CD8-positive, alpha-beta memory T cell (primary cell): ENCODE measurements around the gene LYST. TPM values are rescaled to one million over a fixed set of nuclear protein-coding genes. Genes with fewer than 3 reads are reported as not detected.
"Not testable (repeated sequence)": the region's sequence is repeated elsewhere in the genome, so short reads cannot be mapped to it uniquely, and the experiment has no call there.

ENCODE experiments used
- CTCF ChIA-PET: fragments of 350-600 bp; sonication (Branson Sonifier 250); formaldehyde crosslinking; loops from one replicate; lab custom pipeline; 2021; ENCODE audit warnings: antibody characterized with exemption; lab: Charles Lee
- POLR2A ChIA-PET: fragments of 350-600 bp; sonication (Branson Sonifier 250); formaldehyde crosslinking; loops from one replicate; lab custom pipeline; 2021; ENCODE audit warnings: antibody characterized with exemption; lab: Charles Lee
- DNase-seq, 5 donors: peaks; one replicate each; pipeline versions ENCODE4 v3.0.0 to v3.0.0-alpha.2; 2020 to 2022; ENCODE audit warnings: mixed read lengths in 1 of 5
- H3K27ac ChIP-seq: one replicate; pipeline ENCODE4 v1.7.0; 2013; ENCODE audit warnings: low read depth, mild to moderate bottlenecking, low read length, moderate library complexity
- H3K27me3 ChIP-seq: 2 replicates; pipeline ENCODE4 v1.7.0; 2013; ENCODE audit warnings: low read length, mild to moderate bottlenecking; ENCODE audit not compliant: insufficient read depth, poor library complexity, severe bottlenecking
- H3K36me3 ChIP-seq: 2 replicates; pipeline ENCODE4 v1.7.0; 2013; ENCODE audit warnings: mild to moderate bottlenecking, low read length, moderate library complexity; ENCODE audit not compliant: insufficient read depth
- H3K4me1 ChIP-seq: 2 replicates; pipeline ENCODE4 v1.7.0; 2013; ENCODE audit warnings: mild to moderate bottlenecking, low read length, moderate library complexity; ENCODE audit not compliant: insufficient read depth
- H3K4me3 ChIP-seq: 2 replicates; pipeline ENCODE4 v1.7.0; 2013; ENCODE audit warnings: mild to moderate bottlenecking, low read length
- H3K9me3 ChIP-seq: 2 replicates; pipeline ENCODE4 v1.7.0; 2013; ENCODE audit warnings: mild to moderate bottlenecking, low read length
- H3K27ac Mint-ChIP-seq, 8 donors: one replicate each; pipeline ENCODE4 v1.8.0; 2020 to 2021; ENCODE audit warnings: mixed read lengths in 8 of 8, mild to moderate bottlenecking in 6 of 8, inconsistent platforms in 3 of 8, moderate library complexity in 3 of 8
- H3K27me3 Mint-ChIP-seq, 2 donors: one replicate each; pipeline ENCODE4 v1.8.0; 2020 to 2021; ENCODE audit warnings: mixed read lengths in 2 of 2, mild to moderate bottlenecking in 1 of 2, moderate library complexity in 1 of 2
- H3K36me3 Mint-ChIP-seq, 3 donors: one replicate each; pipeline ENCODE4 v1.8.0; 2020 to 2021; ENCODE audit warnings: mixed read lengths in 3 of 3, inconsistent platforms in 1 of 3, mild to moderate bottlenecking in 1 of 3
- H3K4me1 Mint-ChIP-seq, 3 donors: one replicate each; pipeline ENCODE4 v1.8.0; 2020 to 2021; ENCODE audit warnings: mixed read lengths in 3 of 3, inconsistent platforms in 1 of 3, mild to moderate bottlenecking in 1 of 3
- H3K4me3 Mint-ChIP-seq, 7 donors: one replicate each; pipeline ENCODE4 v1.8.0; 2020 to 2021; ENCODE audit warnings: mixed read lengths in 7 of 7, mild to moderate bottlenecking in 6 of 7, moderate library complexity in 4 of 7, inconsistent platforms in 2 of 7
- H3K9me3 Mint-ChIP-seq, 5 donors: one replicate each; pipeline ENCODE4 v1.8.0; 2020 to 2022; ENCODE audit warnings: mixed read lengths in 5 of 5, mild to moderate bottlenecking in 3 of 5, moderate library complexity in 2 of 5, inconsistent platforms in 1 of 5
- polyA plus RNA-seq: library from polyadenylated mRNA; unstranded; fragments of 300-500 nt; fragmentation: Illumina TruSeq; gene quantifications from one replicate; pipeline ENCODE4 v1.2.3, GENCODE V29; 2021
- total RNA-seq, 2 experiments: library from RNA; stranded (reverse); gene quantifications; one replicate each; pipeline ENCODE4 v1.2.3, GENCODE V29; 2021

The LYST gene
- total and polyA plus RNA-seq, 3 experiments from 2014 or later = 24.1 to 79.9 (median 76.9) TPM

DNA sequence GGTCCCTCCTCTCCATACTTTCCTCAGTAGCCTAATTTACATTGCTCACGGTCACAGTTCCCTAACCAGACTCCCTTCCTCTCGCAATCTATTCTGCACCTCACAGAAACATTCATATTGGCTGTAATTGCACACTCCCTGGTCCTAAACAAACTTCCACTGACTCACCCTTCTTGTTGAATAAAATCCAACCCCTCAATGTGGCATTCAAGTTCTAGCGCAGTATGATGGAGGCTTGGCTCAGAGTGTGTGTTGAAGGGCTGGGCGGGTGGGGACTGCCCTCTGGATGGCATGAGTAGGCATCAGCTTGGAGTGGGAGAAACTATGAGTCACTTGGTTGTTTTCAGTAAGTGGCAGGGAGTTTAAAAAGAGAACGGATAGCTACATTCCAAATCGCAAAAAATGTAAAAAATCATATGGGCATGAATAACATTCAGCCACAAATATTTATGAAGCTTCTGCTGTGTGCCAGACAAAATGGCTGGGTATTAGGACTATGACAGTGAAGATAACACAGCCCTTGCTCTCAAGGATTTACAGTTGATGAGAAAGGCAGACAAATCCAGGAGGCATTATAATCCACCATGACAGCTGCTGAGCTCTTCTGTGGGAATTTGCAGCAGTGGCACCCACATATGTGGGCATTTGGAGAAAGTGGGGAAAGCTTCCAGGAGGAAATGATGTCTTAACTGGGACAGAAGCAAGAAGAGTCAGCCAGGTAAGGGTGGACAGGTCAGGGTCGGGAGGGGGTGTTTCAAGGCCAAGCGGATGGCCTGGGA, 42.2 kb upstream of the LYST start:
- H3K9me3 Mint-ChIP-seq = no peaks in the 10 kb centered on the region
- H3K36me3 ChIP-seq = no peaks in the 10 kb centered on the region
- H3K4me3 Mint-ChIP-seq = no peak overlapping the region
- no peaks in the 10 kb centered on the region for H3K4me1 Mint-ChIP-seq
- no peaks in the 10 kb centered on the region for H3K4me1 ChIP-seq
- no peaks in the 10 kb centered on the region for H3K27me3 ChIP-seq
- ChIA-PET POLR2A (no interaction called here), CTCF (no interaction called here)
- H3K27ac Mint-ChIP-seq = peak overlapping the region in 1 of 8 donors; percentile 56
- no peaks in the 10 kb centered on the region for H3K9me3 ChIP-seq
- peaks cover 0 to 6% of the 10 kb centered on the region in 2 donors for H3K27me3 Mint-ChIP-seq
- no peak overlapping the region for H3K4me3 ChIP-seq
- no peaks in the 10 kb centered on the region for H3K36me3 Mint-ChIP-seq
- no peak overlapping the region for H3K27ac ChIP-seq
- no peak for DNase-seq

DNA sequence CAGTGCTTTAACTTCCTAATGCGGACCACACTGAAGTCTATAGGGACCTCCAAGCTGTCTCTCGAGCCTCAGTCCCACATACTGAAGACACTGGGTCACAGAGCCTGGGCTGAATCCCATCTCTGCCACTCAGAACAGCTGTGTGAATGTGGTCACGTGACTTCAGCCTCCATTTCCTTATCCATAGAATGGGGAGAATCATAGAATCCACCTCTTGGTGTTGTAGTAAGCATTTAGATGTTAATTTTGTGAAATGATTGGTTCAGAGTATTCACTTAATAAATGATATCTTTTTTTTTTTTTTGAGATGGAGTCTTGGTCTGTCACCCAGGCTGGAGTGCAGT, 41.2 kb upstream of the LYST start:
- DNase-seq = no peak
- Mint-ChIP-seq H3K4me3 (no peak overlapping the region), H3K27ac (peak overlapping the region in 1 of 8 donors; percentile 51), H3K27me3 (peaks cover 0 to 2% of the 10 kb centered on the region in 2 donors), H3K36me3 (no peaks in the 10 kb centered on the region), H3K9me3 (no peaks in the 10 kb centered on the region), H3K4me1 (no peaks in the 10 kb centered on the region)
- Histone ChIP-seq H3K4me1 (no peaks in the 10 kb centered on the region), H3K36me3 (no peaks in the 10 kb centered on the region), H3K4me3 (no peak overlapping the region), H3K27me3 (no peaks in the 10 kb centered on the region), H3K9me3 (no peaks in the 10 kb centered on the region), H3K27ac (no peak overlapping the region)
- ChIA-PET CTCF (no interaction called here), POLR2A (no interaction called here)

DNA sequence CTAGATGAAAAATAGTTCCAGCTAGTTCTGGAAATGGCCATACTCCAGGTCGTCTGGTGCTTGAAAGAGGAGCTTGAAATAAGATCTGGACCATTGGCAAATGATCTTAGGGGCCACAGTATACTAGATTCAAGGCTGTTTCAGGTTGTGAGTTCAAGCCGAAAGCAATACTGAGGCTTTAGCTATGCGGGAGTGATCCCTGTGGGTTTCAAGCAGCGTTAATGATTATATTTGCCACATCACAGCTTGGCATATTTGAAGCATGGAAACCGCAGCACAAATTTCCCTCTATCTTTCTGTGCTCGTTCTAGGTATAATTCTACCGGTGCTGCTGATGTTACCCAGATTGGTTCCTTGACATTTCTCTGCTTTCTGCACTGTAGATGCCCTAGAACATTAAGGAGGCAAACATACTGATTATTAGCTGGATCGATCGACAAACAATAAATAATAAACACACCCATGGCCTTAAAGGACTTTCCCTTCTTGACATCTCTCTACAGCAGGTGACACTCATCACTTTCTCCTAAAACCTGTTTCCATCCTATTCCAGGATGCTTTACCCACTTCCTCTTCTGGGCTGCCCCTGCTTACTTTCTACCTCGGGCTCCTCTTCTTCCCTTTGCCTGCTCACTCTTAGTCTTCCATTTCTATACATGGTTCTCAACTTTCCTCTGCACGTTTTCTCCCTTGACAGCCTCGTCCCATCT, 40.6 kb upstream of the LYST start:
- H3K9me3 ChIP-seq = no peaks in the 10 kb centered on the region
- Mint-ChIP-seq H3K9me3 (no peaks in the 10 kb centered on the region), H3K36me3 (no peaks in the 10 kb centered on the region), H3K27ac (peak overlapping the region in 2 of 8 donors; percentile 29 to 51), H3K4me1 (no peaks in the 10 kb centered on the region), H3K4me3 (no peak overlapping the region), H3K27me3 (peaks cover 0 to 2% of the 10 kb centered on the region in 2 donors)
- H3K36me3 ChIP-seq = no peaks in the 10 kb centered on the region
- no peak overlapping the region for H3K4me3 ChIP-seq
- H3K27me3 ChIP-seq = no peaks in the 10 kb centered on the region
- CTCF ChIA-PET = no interaction called here
- no peak overlapping the region for H3K27ac ChIP-seq
- no peaks in the 10 kb centered on the region for H3K4me1 ChIP-seq
- no peak for DNase-seq
- POLR2A ChIA-PET = no interaction called here

- ChIA-PET POLR2A (no interaction called here), CTCF (no interaction called here)
- no peak overlapping the region for H3K27ac Mint-ChIP-seq
- H3K4me3 Mint-ChIP-seq = no peak overlapping the region
- Histone ChIP-seq H3K27me3 (no peaks in the 10 kb centered on the region), H3K27ac (no peak overlapping the region), H3K36me3 (no peaks in the 10 kb centered on the region), H3K9me3 (no peaks in the 10 kb centered on the region), H3K4me1 (no peaks in the 10 kb centered on the region), H3K4me3 (no peak overlapping the region)
- DNase-seq = no peak
- H3K4me1 Mint-ChIP-seq = peaks cover 0 to 2% (median 2%) of the 10 kb centered on the region in 3 donors
- peaks cover 0 to 5% of the 10 kb centered on the region in 2 donors for H3K27me3 Mint-ChIP-seq
- H3K36me3 Mint-ChIP-seq = no peaks in the 10 kb centered on the region
- H3K9me3 Mint-ChIP-seq = no peaks in the 10 kb centered on the region
Measured at GRCh38 chr1:235906436-235906835, 39.7 kb upstream of the LYST start.

DNA sequence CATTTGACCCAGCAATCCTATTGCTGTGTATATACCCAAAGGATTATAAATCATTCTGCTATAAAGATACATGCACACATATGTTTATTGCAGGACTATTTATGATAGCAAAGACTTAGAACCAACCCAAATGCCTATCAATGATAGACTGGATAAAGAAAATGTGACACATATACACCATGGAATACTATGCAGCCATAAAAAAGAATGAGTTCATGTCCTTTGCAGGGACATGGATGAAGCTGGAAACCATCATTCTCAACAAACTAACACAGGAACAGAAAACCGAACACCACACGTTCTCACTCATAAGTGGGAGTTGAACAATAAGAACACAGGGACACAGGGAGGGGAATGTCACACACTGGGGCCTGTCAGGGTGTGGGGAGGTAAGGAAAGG, 37.1 kb upstream of the LYST start:
- H3K27me3 ChIP-seq, H3K27me3 Mint-ChIP-seq, H3K4me3 Mint-ChIP-seq, H3K4me1 Mint-ChIP-seq, CTCF ChIA-PET, H3K36me3 ChIP-seq, POLR2A ChIA-PET, H3K36me3 Mint-ChIP-seq, H3K4me3 ChIP-seq, H3K4me1 ChIP-seq, H3K27ac ChIP-seq, H3K9me3 Mint-ChIP-seq, H3K9me3 ChIP-seq, DNase-seq: not testable (repeated sequence)
- H3K27ac Mint-ChIP-seq = peak overlapping the region in 3 of 8 donors; percentile 16 to 48 (median 22)

- Histone ChIP-seq H3K27me3 (no peaks in the 10 kb centered on the region), H3K9me3 (no peaks in the 10 kb centered on the region), H3K4me3 (no peak overlapping the region), H3K36me3 (no peaks in the 10 kb centered on the region), H3K27ac (no peak overlapping the region), H3K4me1 (no peaks in the 10 kb centered on the region)
- POLR2A ChIA-PET = interaction anchor here (0.6 kb wide), 2 partner anchors 16 to 65 kb away, joined by 3 read pairs; no protein-coding TSS in a partner anchor
- no peak for DNase-seq
- no peaks in the 10 kb centered on the region for H3K9me3 Mint-ChIP-seq
- no peaks in the 10 kb centered on the region for H3K36me3 Mint-ChIP-seq
- H3K4me1 Mint-ChIP-seq = peaks cover 2 to 9% (median 6%) of the 10 kb centered on the region in 3 donors
- no peak overlapping the region for H3K27ac Mint-ChIP-seq
- H3K4me3 Mint-ChIP-seq = no peak overlapping the region
- peaks cover 0 to 6% of the 10 kb centered on the region in 2 donors for H3K27me3 Mint-ChIP-seq
- CTCF ChIA-PET = interaction anchor here (1.6 kb wide), 1 partner anchor 69 kb away, joined by 6 read pairs; no protein-coding TSS in a partner anchor
Measured at GRCh38 chr1:235902677-235903542, 36.2 kb upstream of the LYST start.

- no peak for DNase-seq
- peak overlapping the region in 2 of 8 donors; percentile 17 to 44 for H3K27ac Mint-ChIP-seq
- peaks cover 2 to 9% (median 6%) of the 10 kb centered on the region in 3 donors for H3K4me1 Mint-ChIP-seq
- POLR2A ChIA-PET = no interaction called here
- H3K4me3 Mint-ChIP-seq = no peak overlapping the region
- Histone ChIP-seq H3K4me1 (no peaks in the 10 kb centered on the region), H3K36me3 (no peaks in the 10 kb centered on the region), H3K27ac (no peak overlapping the region), H3K9me3 (no peaks in the 10 kb centered on the region), H3K27me3 (no peaks in the 10 kb centered on the region), H3K4me3 (no peak overlapping the region)
- CTCF ChIA-PET = interaction anchor here (1.7 kb wide), 1 partner anchor 70 kb away, joined by 6 read pairs; no protein-coding TSS in a partner anchor
- H3K36me3 Mint-ChIP-seq = no peaks in the 10 kb centered on the region
- H3K27me3 Mint-ChIP-seq = peaks cover 0 to 6% of the 10 kb centered on the region in 2 donors
- H3K9me3 Mint-ChIP-seq = no peaks in the 10 kb centered on the region
Measured at GRCh38 chr1:235901461-235901860, 34.8 kb upstream of the LYST start.
